H1 (cell line): ENCODE data around the gene MBNL1. TPM values are rescaled to one million over a fixed set of nuclear protein-coding genes. Genes with fewer than 3 reads are reported as not detected.

Experiments
- CTCF ChIA-PET: fragments of 300-600 bp; sonication (Branson Sonifier 250); formaldehyde crosslinking; loops from one replicate; lab custom pipeline; 2021; ENCODE audit not compliant: partially characterized antibody; lab: Charles Lee
- POLR2A ChIA-PET: fragments of 300-600 bp; sonication (Branson Sonifier 250); formaldehyde crosslinking; loops from one replicate; lab custom pipeline; 2021; ENCODE audit warnings: inconsistent platforms; ENCODE audit not compliant: partially characterized antibody; lab: Charles Lee
- DNase-seq, 2 experiments: peaks; one replicate each; pipeline versions ENCODE4 v3.0.0 to v3.0.0-alpha.2; 2010 to 2022; ENCODE audit warnings: low spot score in 2 of 2, low read depth in 1 of 2, mixed read lengths in 1 of 2
- FAIRE-seq: peaks from 2 replicates; lab custom pipeline; 2011; peaks lifted over from hg19 to GRCh38; lab: Jason Lieb, UNC
- H2AFZ ChIP-seq: 2 replicates; pipeline ENCODE4 v1.8.1; 2012; ENCODE audit warnings: low read length, inconsistent platforms
- H2AK5ac ChIP-seq: 2 replicates; pipeline ENCODE4 v1.6.1; 2013; ENCODE audit warnings: low read depth, low read length
- H2BK120ac ChIP-seq: replicated peaks from 2 replicates; pipeline ENCODE3; 2013; ENCODE audit warnings: low read depth, low read length, inconsistent platforms
- H2BK12ac ChIP-seq: 2 replicates; pipeline ENCODE4 v1.6.1; 2013; ENCODE audit warnings: low read depth, low read length
- H2BK15ac ChIP-seq: 2 replicates; pipeline ENCODE4 v1.6.1; 2013; ENCODE audit warnings: low read length
- H2BK20ac ChIP-seq: 2 replicates; pipeline ENCODE4 v1.6.1; 2013; ENCODE audit warnings: low read length
- H2BK5ac ChIP-seq: 2 replicates; pipeline ENCODE4 v1.6.1; 2013; ENCODE audit warnings: low read depth, low read length
- H3K14ac ChIP-seq: 2 replicates; pipeline ENCODE4 v1.6.1; 2013; ENCODE audit warnings: inconsistent platforms; ENCODE audit not compliant: insufficient read length
- H3K18ac ChIP-seq: 2 replicates; pipeline ENCODE4 v1.6.1; 2013; ENCODE audit warnings: low read length; ENCODE audit errors: extremely low read depth
- H3K23ac ChIP-seq: 2 replicates; pipeline ENCODE4 v1.6.1; 2013; ENCODE audit warnings: inconsistent platforms; ENCODE audit not compliant: insufficient read length
- H3K23me2 ChIP-seq: 2 replicates; pipeline ENCODE4 v1.6.1; 2013; ENCODE audit warnings: low read depth, low read length
- H3K27ac ChIP-seq: 2 replicates; pipeline ENCODE4 v1.6.1; 2011; ENCODE audit warnings: low read depth, low read length, inconsistent platforms
- H3K27me3 ChIP-seq, 4 experiments: replicated peaks in 1 of 4; 1 replicate in 1 of 4; 2 replicates in 3 of 4; pipeline versions ENCODE4 v1.6.1 to v1.8.1; 2011 to 2013; ENCODE audit warnings: low read length in 3 of 4, mild to moderate bottlenecking in 3 of 4, inconsistent platforms in 2 of 4, mixed read lengths in 2 of 4, moderate library complexity in 1 of 4; ENCODE audit not compliant: control insufficient read depth in 3 of 4, insufficient read depth in 3 of 4; ENCODE audit errors: extremely low read depth in 1 of 4
- H3K36me3 ChIP-seq, 4 experiments: 2 replicates each; pipeline versions ENCODE4 v1.6.1 to v1.8.1; 2011 to 2013; ENCODE audit warnings: mild to moderate bottlenecking in 4 of 4, low read length in 3 of 4, moderate library complexity in 2 of 4, control low read depth in 1 of 4, inconsistent platforms in 1 of 4; ENCODE audit not compliant: insufficient read depth in 4 of 4, control insufficient read depth in 2 of 4
- H3K4ac ChIP-seq: replicated peaks from 2 replicates; pipeline ENCODE3; 2013; ENCODE audit warnings: low read length, low read depth, mixed read lengths, inconsistent platforms; ENCODE audit not compliant: insufficient read length
- H3K4me1 ChIP-seq, 4 experiments: replicated peaks in 1 of 4; 1 replicate in 1 of 4; 2 replicates in 3 of 4; pipeline versions ENCODE4 v1.6.1 to v1.8.1; 2011 to 2013; ENCODE audit warnings: low read length in 3 of 4, inconsistent platforms in 2 of 4, mixed read lengths in 1 of 4; ENCODE audit not compliant: insufficient read depth in 4 of 4, control insufficient read depth in 3 of 4
- H3K4me2 ChIP-seq, 2 experiments: 2 replicates each; pipeline versions ENCODE4 v1.6.1 to v1.8.1; 2011 to 2013; ENCODE audit warnings: low read depth in 2 of 2, low read length in 2 of 2, control low read depth in 1 of 2, inconsistent platforms in 1 of 2, mild to moderate bottlenecking in 1 of 2; ENCODE audit not compliant: insufficient read depth in 1 of 2
- H3K4me3 ChIP-seq, 4 experiments: fragments of 200-600, 300-600 bp in 1 of 4; sonication (generic), shearing (Covaris generic), sonication (Bioruptor Twin) in 1 of 4; 2 replicates each; pipeline versions ENCODE4 v1.5.1 to v1.8.1; 2011 to 2016; ENCODE audit warnings: low read length in 4 of 4, low read depth in 3 of 4, control low read depth in 2 of 4, inconsistent platforms in 2 of 4, mild to moderate bottlenecking in 2 of 4, mixed read lengths in 1 of 4, moderate library complexity in 1 of 4; ENCODE audit not compliant: insufficient read depth in 2 of 4; ENCODE audit errors: extremely low read depth in 1 of 4
- H3K56ac ChIP-seq: replicated peaks from 2 replicates; pipeline ENCODE3; 2013; ENCODE audit warnings: low read depth, mild to moderate bottlenecking, mixed read lengths, low read length, inconsistent platforms; ENCODE audit not compliant: insufficient read length
- H3K79me1 ChIP-seq: 2 replicates; pipeline ENCODE4 v1.6.1; 2013; ENCODE audit warnings: low read depth, low read length, control low read depth
- H3K79me2 ChIP-seq, 2 experiments: 2 replicates each; pipeline versions ENCODE4 v1.6.1 to v1.8.1; 2012 to 2013; ENCODE audit warnings: low read length in 2 of 2, mild to moderate bottlenecking in 2 of 2, inconsistent platforms in 1 of 2; ENCODE audit not compliant: insufficient read depth in 2 of 2, control insufficient read depth in 1 of 2
- H3K9ac ChIP-seq, 4 experiments: replicated peaks in 1 of 4; 1 replicate in 1 of 4; 2 replicates in 3 of 4; pipeline versions ENCODE4 v1.6.1 to v1.8.1; 2011 to 2013; ENCODE audit warnings: low read depth in 3 of 4, low read length in 3 of 4, control low read depth in 2 of 4, mild to moderate bottlenecking in 2 of 4, moderate library complexity in 2 of 4, inconsistent platforms in 1 of 4; ENCODE audit errors: extremely low read depth in 1 of 4
- H3K9me3 ChIP-seq, 2 experiments: 2 replicates each; pipeline versions ENCODE4 v1.6.1 to v1.8.1; 2012 to 2013; ENCODE audit warnings: mild to moderate bottlenecking in 2 of 2, moderate library complexity in 2 of 2, control low read depth in 1 of 2, inconsistent platforms in 1 of 2, low read depth in 1 of 2, low read length in 1 of 2, mixed read lengths in 1 of 2; ENCODE audit not compliant: insufficient read depth in 2 of 2
- H4K20me1 ChIP-seq, 2 experiments: replicated peaks in 1 of 2; 2 replicates each; pipeline versions ENCODE3 to v1.8.1; 2011 to 2013; ENCODE audit warnings: inconsistent platforms in 2 of 2, low read length in 2 of 2, mild to moderate bottlenecking in 1 of 2; ENCODE audit not compliant: insufficient read depth in 2 of 2, control insufficient read depth in 1 of 2
- H4K5ac ChIP-seq: 2 replicates; pipeline ENCODE4 v1.6.1; 2013; ENCODE audit warnings: low read length, low read depth, mixed read lengths, inconsistent platforms; ENCODE audit not compliant: insufficient read length
- H4K8ac ChIP-seq: 2 replicates; pipeline ENCODE4 v1.8.0; 2013; ENCODE audit warnings: mild to moderate bottlenecking, moderate library complexity, low read length, inconsistent platforms; ENCODE audit not compliant: insufficient read depth; ENCODE audit errors: extremely low read depth
- H4K91ac ChIP-seq: replicated peaks from 2 replicates; pipeline ENCODE3; 2013; ENCODE audit warnings: low read length, mixed read lengths, inconsistent platforms; ENCODE audit not compliant: insufficient read length
- ASH2L ChIP-seq: fragments of 200-600, 300-600 bp; sonication (generic); IDR thresholded peaks from one replicate; pipeline ENCODE4 v1.7.1; 2017; ENCODE audit warnings: low read length
- BACH1 ChIP-seq: IDR thresholded peaks from 2 replicates; pipeline ENCODE4 v1.6.1; 2012; ENCODE audit warnings: low read length, improper control_type of control experiment
- CHD2 ChIP-seq: IDR thresholded peaks from 2 replicates; pipeline ENCODE4 v1.6.1; 2012; ENCODE audit warnings: low read length, improper control_type of control experiment
- MAFK ChIP-seq: IDR thresholded peaks from 2 replicates; pipeline ENCODE4 v1.6.1; 2012; ENCODE audit warnings: low read depth, mild to moderate bottlenecking, improper control_type of control experiment, low read length
- NRF1 ChIP-seq: IDR thresholded peaks from 2 replicates; pipeline ENCODE4 v1.6.1; 2011; ENCODE audit warnings: mild to moderate bottlenecking, low read depth, low read length, improper control_type of control experiment
- PHF8 ChIP-seq: fragments of 200-600 bp; sonication (generic); conservative IDR thresholded peaks from 2 replicates; pipeline ENCODE4 v1.7.1; 2012; ENCODE audit warnings: low read depth, mild to moderate bottlenecking, inconsistent platforms, low read length, moderate library complexity
- POLR2A ChIP-seq, 2 experiments: IDR thresholded peaks; 1 replicate in 1 of 2; 2 replicates in 1 of 2; pipeline ENCODE4 v1.6.1; 2011; ENCODE audit warnings: low read depth in 2 of 2, low read length in 2 of 2, mild to moderate bottlenecking in 2 of 2; ENCODE audit errors: control extremely low read depth in 1 of 2
- POLR2AphosphoS5 ChIP-seq: IDR thresholded peaks from 2 replicates; pipeline ENCODE4 v1.6.1; 2011; ENCODE audit warnings: low read depth, low read length
- RAD21 ChIP-seq, 2 experiments: IDR thresholded peaks in 1 of 2; conservative IDR thresholded peaks in 1 of 2; 2 replicates each; pipeline ENCODE4 v1.6.1; 2011; ENCODE audit warnings: low read depth in 2 of 2, low read length in 2 of 2, improper control_type of control experiment in 1 of 2, inconsistent platforms in 1 of 2, mild to moderate bottlenecking in 1 of 2, moderate library complexity in 1 of 2
- SIRT6 ChIP-seq: IDR thresholded peaks from one replicate; pipeline ENCODE4 v1.7.1; 2012; ENCODE audit warnings: low read length, inconsistent platforms
- TEAD4 ChIP-seq: IDR thresholded peaks from 2 replicates; pipeline ENCODE4 v1.6.1; 2012; ENCODE audit warnings: low read depth, low read length, inconsistent platforms, mixed read lengths
- USF2 ChIP-seq: IDR thresholded peaks from 2 replicates; pipeline ENCODE4 v1.6.1; 2011; ENCODE audit warnings: low read length, improper control_type of control experiment
- WGBS, 2 experiments: shearing (Covaris generic) in 1 of 2; methylation state at CpG; one replicate each; pipeline versions ENCODE4 v1.1.6 to v1.1.7; 2013 to 2015; ENCODE audit warnings: low lambda C conversion rate in 2 of 2, mixed read lengths in 2 of 2, inconsistent platforms in 1 of 2, low coverage in 1 of 2, missing lambda C conversion rate in 1 of 2; ENCODE audit not compliant: insufficient replicate concordance in 2 of 2, insufficient coverage in 1 of 2, insufficient read length in 1 of 2; ENCODE audit errors: extremely low coverage in 1 of 2, missing lambda C conversion rate in 1 of 2; 5-methylcytosine and 5-hydroxymethylcytosine counted together
- polyA plus RNA-seq, 7 experiments: library from polyadenylated mRNA; depleted of rRNA in 3 of 7; stranded (reverse) in 5 of 7; unstranded in 2 of 7; fragments of >200 nt in 5 of 7; fragments of 200-250 nt in 2 of 7; gene quantifications; 1 replicate in 5 of 7; 2 replicates in 1 of 7; 4 replicates in 1 of 7; pipeline versions ENCODE4 v1.2.1 to v1.2.3, GENCODE V29; 2011 to 2013; ENCODE audit warnings: missing spikeins in 2 of 7, mixed read lengths in 2 of 7
- total RNA-seq: library from RNA; stranded (reverse); fragmentation: NEBNext Ultra II Directional; extraction: Animal tissue kit (Norgen Biotek cat#: 25700); gene quantifications from 2 replicates; pipeline ENCODE4 v1.2.1, GENCODE V29; 2021

Gene MBNL1
- total and polyA plus RNA-seq, 2 of the 8 experiments (the other 6 are each of a cell fraction or from before 2014, with no cell fraction given) = 5.0 to 16.4 TPM

GRCh38 chr3:152355744-152356665, 87.3 kb downstream of the MBNL1 start:
- DNase-seq (no peak), FAIRE-seq (no peak)
- Histone ChIP-seq H4K5ac (no peak overlapping the region), H2BK12ac (no peak overlapping the region), H3K14ac (no peak overlapping the region), H4K8ac (no peak overlapping the region), H4K20me1 (no peaks in the 10 kb centered on the region), H2BK5ac (no peak overlapping the region), H3K36me3 (no peaks in the 10 kb centered on the region), H3K4me3 (no peak overlapping the region), H3K56ac (no peak overlapping the region), H3K9me3 (no peaks in the 10 kb centered on the region), H3K23me2 (no peaks in the 10 kb centered on the region), H4K91ac (no peak overlapping the region), H3K79me1 (no peaks in the 10 kb centered on the region), H2BK120ac (no peak overlapping the region), H2AK5ac (no peak overlapping the region), H3K4me1 (peaks cover 0 to 3% (median 0%) of the 10 kb centered on the region in 4 experiments; a peak in 1 of 7 replicates), H2BK15ac (no peak overlapping the region), H3K18ac (no peak overlapping the region), H2BK20ac (no peak overlapping the region), H3K27me3 (no peaks in the 10 kb centered on the region), H3K23ac (no peak overlapping the region), H3K27ac (no peak overlapping the region), H3K79me2 (peaks cover 0 to 34% of the 10 kb centered on the region in 2 experiments; a peak in 2 of 4 replicates), H2AFZ (no peak overlapping the region), H3K4me2 (no peak overlapping the region), H3K9ac (no peak overlapping the region), H3K4ac (no peak overlapping the region)
- WGBS, 2 experiments = 89% methylated on average over 10 of the region's 10 CpGs; no CpG with 5 or more reads in 1 of the 2 experiments
- CTCF ChIA-PET = interaction anchor here (0.6 to 0.8 kb wide), 2 partner anchors 83 to 284 kb away, joined by 3 read pairs; no protein-coding TSS in a partner anchor
- POLR2A ChIA-PET = no interaction called here
- TF ChIP-seq POLR2A (IDR thresholded peaks at IDR 0.05; ENCODE audit: control extremely low read depth in 1 of 2, low read depth in 2 of 2, low read length in 2 of 2) (no peak), BACH1 (no peak), CHD2 (no peak), USF2 (no peak), POLR2AphosphoS5 (no peak), MAFK (no peak), TEAD4 (no peak), ASH2L (no peak), NRF1 (no peak), RAD21 (IDR thresholded peaks at IDR 0.05 in 1 of 2, conservative IDR thresholded peaks at IDR 0.05 in 1 of 2; ENCODE audit: low read depth in 2 of 2, low read length in 2 of 2) (no peak), SIRT6 (no peak), PHF8 (no peak)
